NCI-H2081 treated with DMSO at 0.1 percent for 48 hours (cell line): ENCODE measurements around the gene PPP4R3A.
"Not testable (repeated sequence)": the region's sequence is repeated elsewhere in the genome, so short reads cannot be mapped to it uniquely, and the experiment has no call there.

Experiments
- DNase-seq: peaks from one replicate; lab custom pipeline; 2025; lab: John Stamatoyannopoulos, UW

Gene PPP4R3A

DNA sequence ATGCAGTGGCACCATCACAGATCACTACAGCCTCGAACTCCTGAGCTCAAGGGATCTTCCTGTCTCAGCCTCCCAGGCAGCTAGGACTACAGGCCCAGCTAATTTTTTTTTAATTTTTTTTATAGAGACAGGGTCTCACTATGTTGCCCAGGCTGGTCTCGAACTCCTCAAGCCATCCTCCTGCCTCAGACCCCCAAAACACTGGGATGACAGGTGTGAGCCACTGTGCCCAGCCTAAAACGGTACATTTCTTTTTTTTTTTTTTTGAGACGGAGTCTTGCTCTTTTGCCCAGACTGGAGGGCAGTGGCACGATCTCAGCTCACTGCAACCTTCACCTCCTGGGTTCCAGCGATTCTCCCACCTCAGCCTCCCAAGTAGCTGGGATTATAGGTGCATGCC, 100.9 kb downstream of the PPP4R3A start:
- not testable (repeated sequence) for DNase-seq
